ENCODE measurements around the gene EPSTI1. TPM values are rescaled to one million over a fixed set of nuclear protein-coding genes. Genes with fewer than 3 reads are reported as not detected.

EPSTI1 gene
- total RNA-seq, 3 donors from 2014 or later (not counting 1 experiment from before 2014, with no cell fraction given): 23.4 to 57.4 (median 34.4) TPM

GRCh38 chr13:42968906-42969305, 23.1 kb downstream of the EPSTI1 start:
- Histone ChIP-seq H3K36me3 (ENCODE audit: control insufficient read depth, insufficient read depth, low read length) (peaks cover 29% of the 10 kb centered on the region), H3K27me3 (ENCODE audit: control insufficient read depth, insufficient read depth, low read length) (no peaks in the 10 kb centered on the region), H3K4me3 (ENCODE audit: low read length) (no peak overlapping the region), H3K4me1 (ENCODE audit: control insufficient read depth, insufficient read depth, low read length) (peaks cover 12% of the 10 kb centered on the region), H3K27ac (ENCODE audit: low read length) (no peak overlapping the region), H3K9me3 (ENCODE audit: control insufficient read depth, insufficient read depth, low read length) (no peaks in the 10 kb centered on the region)
- Mint-ChIP-seq H3K4me3 (no peak overlapping the region), H3K9me3 (no peaks in the 10 kb centered on the region), H3K27me3 (ENCODE audit: low read depth in 2 of 2) (no peaks in the 10 kb centered on the region), H3K4me1 (peaks cover 21 to 23% of the 10 kb centered on the region in 2 donors), H3K27ac (no peak overlapping the region), H3K36me3 (no peaks in the 10 kb centered on the region)
- intact Hi-C loops (cut with micrococcal nuclease): loop anchor here (1.0 kb wide), 1 partner anchor 54 kb away; the partner anchor contains the start of gene DNAJC15
- DNase-seq (no peak), ATAC-seq (no peak)
- WGBS (ENCODE audit: insufficient coverage): 96% methylated on average over 6 of the region's 8 CpGs
- no peak for TF ChIP-seq CTCF (IDR thresholded peaks at IDR 0.05)

GRCh38 chr13:42967660-42968059, 24.4 kb downstream of the EPSTI1 start:
- Histone ChIP-seq H3K4me3 (ENCODE audit: low read length) (no peak overlapping the region), H3K36me3 (ENCODE audit: control insufficient read depth, insufficient read depth, low read length) (peaks cover 37% of the 10 kb centered on the region), H3K27me3 (ENCODE audit: control insufficient read depth, insufficient read depth, low read length) (no peaks in the 10 kb centered on the region), H3K9me3 (ENCODE audit: control insufficient read depth, insufficient read depth, low read length) (no peaks in the 10 kb centered on the region), H3K27ac (ENCODE audit: low read length) (no peak overlapping the region), H3K4me1 (ENCODE audit: control insufficient read depth, insufficient read depth, low read length) (peaks cover 12% of the 10 kb centered on the region)
- Mint-ChIP-seq H3K36me3 (peaks cover 11% of the 10 kb centered on the region), H3K4me1 (peaks cover 21 to 23% of the 10 kb centered on the region in 2 donors), H3K27me3 (ENCODE audit: low read depth in 2 of 2) (no peaks in the 10 kb centered on the region), H3K4me3 (no peak overlapping the region), H3K9me3 (no peaks in the 10 kb centered on the region), H3K27ac (no peak overlapping the region)
- TF ChIP-seq CTCF (IDR thresholded peaks at IDR 0.05): no peak
- intact Hi-C loops (cut with micrococcal nuclease): no loop called here
- WGBS (ENCODE audit: insufficient coverage): 96% methylated on average over 5 of the region's 5 CpGs
- ATAC-seq (no peak), DNase-seq (no peak)

GRCh38 chr13:42965281-42965680, 26.8 kb downstream of the EPSTI1 start:
- no peak overlapping the region for H3K4me3 Mint-ChIP-seq
- TF ChIP-seq CTCF (IDR thresholded peaks at IDR 0.05): no peak
- Histone ChIP-seq H3K4me3 (ENCODE audit: low read length) (no peak overlapping the region), H3K36me3 (ENCODE audit: control insufficient read depth, insufficient read depth, low read length) (peaks cover 59% of the 10 kb centered on the region), H3K4me1 (ENCODE audit: control insufficient read depth, insufficient read depth, low read length) (peaks cover 7% of the 10 kb centered on the region), H3K27me3 (ENCODE audit: control insufficient read depth, insufficient read depth, low read length) (no peaks in the 10 kb centered on the region), H3K9me3 (ENCODE audit: control insufficient read depth, insufficient read depth, low read length) (no peaks in the 10 kb centered on the region), H3K27ac (ENCODE audit: low read length) (no peak overlapping the region)
- no peak overlapping the region for H3K27ac Mint-ChIP-seq
- WGBS (ENCODE audit: insufficient coverage): 50% methylated on average over 2 of the region's 2 CpGs
- no peaks in the 10 kb centered on the region for H3K27me3 Mint-ChIP-seq (ENCODE audit: low read depth in 2 of 2)
- intact Hi-C loops (cut with micrococcal nuclease): no loop called here
- H3K9me3 Mint-ChIP-seq: no peaks in the 10 kb centered on the region
- peaks cover 11% of the 10 kb centered on the region in 2 donors for H3K4me1 Mint-ChIP-seq
- peaks cover 23% of the 10 kb centered on the region for H3K36me3 Mint-ChIP-seq
- DNase-seq (no peak), ATAC-seq (no peak)

GRCh38 chr13:42964761-42965161, 27.3 kb downstream of the EPSTI1 start:
- no CpG with 5 or more reads among the region's 1 CpG for WGBS (ENCODE audit: insufficient coverage)
- Mint-ChIP-seq H3K4me3 (no peak overlapping the region), H3K27ac (no peak overlapping the region), H3K36me3 (peaks cover 25% of the 10 kb centered on the region), H3K9me3 (no peaks in the 10 kb centered on the region), H3K4me1 (peaks cover 5 to 6% of the 10 kb centered on the region in 2 donors), H3K27me3 (ENCODE audit: low read depth in 2 of 2) (no peaks in the 10 kb centered on the region)
- no peak for ATAC-seq
- peaks cover 63% of the 10 kb centered on the region for H3K36me3 ChIP-seq (ENCODE audit: control insufficient read depth, insufficient read depth, low read length)
- no peak for TF ChIP-seq CTCF (IDR thresholded peaks at IDR 0.05)
- H3K4me1 ChIP-seq (ENCODE audit: control insufficient read depth, insufficient read depth, low read length): peaks cover 4% of the 10 kb centered on the region
- no peaks in the 10 kb centered on the region for H3K9me3 ChIP-seq (ENCODE audit: control insufficient read depth, insufficient read depth, low read length)
- no peak overlapping the region for H3K27ac ChIP-seq (ENCODE audit: low read length)
- DNase-seq: no peak
- no peaks in the 10 kb centered on the region for H3K27me3 ChIP-seq (ENCODE audit: control insufficient read depth, insufficient read depth, low read length)
- intact Hi-C loops (cut with micrococcal nuclease): no loop called here
- no peak overlapping the region for H3K4me3 ChIP-seq (ENCODE audit: low read length)

Measured in natural killer cell (primary cell).